Chondrocyte (in vitro differentiated cells): Measurements from ENCODE around the gene KCNQ2. TPM values are rescaled to one million over a fixed set of nuclear protein-coding genes. Genes with fewer than 3 reads are reported as not detected.
A peak's percentile ranks its signal among the peaks of the same experiment; 100 is the strongest.

Source experiments
- DNase-seq: peaks from one replicate; pipeline ENCODE4 v3.0.0; 2021; ENCODE audit warnings: mixed read lengths, low spot score
- H3K27ac Mint-ChIP-seq: one replicate; pipeline ENCODE4 v1.8.0; 2021; ENCODE audit warnings: mild to moderate bottlenecking, moderate library complexity, mixed read lengths; ENCODE audit not compliant: unreplicated experiment
- H3K27me3 Mint-ChIP-seq: 2 replicates; pipeline ENCODE4 v1.8.0; 2021; ENCODE audit warnings: low read depth, mixed read lengths
- H3K36me3 Mint-ChIP-seq: 2 replicates; pipeline ENCODE4 v1.8.0; 2021; ENCODE audit warnings: low read depth, mixed read lengths
- H3K4me1 Mint-ChIP-seq: 2 replicates; pipeline ENCODE4 v1.8.0; 2021; ENCODE audit warnings: low read depth, mild to moderate bottlenecking, mixed read lengths
- H3K4me3 Mint-ChIP-seq: one replicate; pipeline ENCODE4 v1.8.0; 2021; ENCODE audit warnings: mild to moderate bottlenecking, moderate library complexity, mixed read lengths; ENCODE audit not compliant: unreplicated experiment
- H3K9me3 Mint-ChIP-seq: 2 replicates; pipeline ENCODE4 v1.8.0; 2021; ENCODE audit warnings: low read depth, mixed read lengths
- total RNA-seq: library from RNA; stranded (reverse); gene quantifications from 3 replicates; pipeline ENCODE4 v1.2.1, GENCODE V29; 2021
- TF ChIP-seq, protein P1 (sequence below): fragments of 200-600 bp; sonication (generic); IDR thresholded peaks from 2 replicates; pipeline ENCODE4 v1.5.0; 2021; ENCODE audit warnings: antibody characterized with exemption, mild to moderate bottlenecking, moderate library complexity

Gene KCNQ2
- total RNA-seq, 1 donor from 2014 or later, result not detected

DNA sequence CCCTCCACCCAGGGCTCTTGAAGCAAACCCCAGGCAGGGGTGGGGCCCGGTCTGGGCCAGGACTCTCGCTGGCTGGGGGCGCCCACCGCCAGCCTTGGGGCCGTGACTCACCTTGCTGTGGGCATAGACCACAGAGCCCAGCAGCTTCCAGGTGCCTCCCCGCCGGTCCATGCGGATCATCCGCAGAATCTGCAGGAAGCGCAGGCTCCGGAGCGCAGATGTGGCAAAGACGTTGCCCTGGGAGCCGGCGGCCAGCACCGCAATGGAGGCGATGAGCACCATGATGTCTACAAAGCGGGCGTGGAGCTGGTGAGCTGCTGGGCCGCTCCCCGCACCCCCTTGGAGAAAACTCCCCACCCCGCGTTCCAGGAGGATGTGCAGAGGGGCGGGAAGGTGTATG, 27.9 kb downstream of the KCNQ2 start:
- DNase-seq, result no peak
- no peak overlapping the region for H3K27ac Mint-ChIP-seq
- no peak overlapping the region for H3K4me3 Mint-ChIP-seq
- H3K36me3 Mint-ChIP-seq, result no peaks in the 10 kb centered on the region
- peaks cover 17% of the 10 kb centered on the region for H3K27me3 Mint-ChIP-seq
- H3K9me3 Mint-ChIP-seq, result no peaks in the 10 kb centered on the region
- H3K4me1 Mint-ChIP-seq, result no peaks in the 10 kb centered on the region
- TF ChIP-seq, protein P1, sequence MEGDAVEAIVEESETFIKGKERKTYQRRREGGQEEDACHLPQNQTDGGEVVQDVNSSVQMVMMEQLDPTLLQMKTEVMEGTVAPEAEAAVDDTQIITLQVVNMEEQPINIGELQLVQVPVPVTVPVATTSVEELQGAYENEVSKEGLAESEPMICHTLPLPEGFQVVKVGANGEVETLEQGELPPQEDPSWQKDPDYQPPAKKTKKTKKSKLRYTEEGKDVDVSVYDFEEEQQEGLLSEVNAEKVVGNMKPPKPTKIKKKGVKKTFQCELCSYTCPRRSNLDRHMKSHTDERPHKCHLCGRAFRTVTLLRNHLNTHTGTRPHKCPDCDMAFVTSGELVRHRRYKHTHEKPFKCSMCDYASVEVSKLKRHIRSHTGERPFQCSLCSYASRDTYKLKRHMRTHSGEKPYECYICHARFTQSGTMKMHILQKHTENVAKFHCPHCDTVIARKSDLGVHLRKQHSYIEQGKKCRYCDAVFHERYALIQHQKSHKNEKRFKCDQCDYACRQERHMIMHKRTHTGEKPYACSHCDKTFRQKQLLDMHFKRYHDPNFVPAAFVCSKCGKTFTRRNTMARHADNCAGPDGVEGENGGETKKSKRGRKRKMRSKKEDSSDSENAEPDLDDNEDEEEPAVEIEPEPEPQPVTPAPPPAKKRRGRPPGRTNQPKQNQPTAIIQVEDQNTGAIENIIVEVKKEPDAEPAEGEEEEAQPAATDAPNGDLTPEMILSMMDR, result no peak

DNA sequence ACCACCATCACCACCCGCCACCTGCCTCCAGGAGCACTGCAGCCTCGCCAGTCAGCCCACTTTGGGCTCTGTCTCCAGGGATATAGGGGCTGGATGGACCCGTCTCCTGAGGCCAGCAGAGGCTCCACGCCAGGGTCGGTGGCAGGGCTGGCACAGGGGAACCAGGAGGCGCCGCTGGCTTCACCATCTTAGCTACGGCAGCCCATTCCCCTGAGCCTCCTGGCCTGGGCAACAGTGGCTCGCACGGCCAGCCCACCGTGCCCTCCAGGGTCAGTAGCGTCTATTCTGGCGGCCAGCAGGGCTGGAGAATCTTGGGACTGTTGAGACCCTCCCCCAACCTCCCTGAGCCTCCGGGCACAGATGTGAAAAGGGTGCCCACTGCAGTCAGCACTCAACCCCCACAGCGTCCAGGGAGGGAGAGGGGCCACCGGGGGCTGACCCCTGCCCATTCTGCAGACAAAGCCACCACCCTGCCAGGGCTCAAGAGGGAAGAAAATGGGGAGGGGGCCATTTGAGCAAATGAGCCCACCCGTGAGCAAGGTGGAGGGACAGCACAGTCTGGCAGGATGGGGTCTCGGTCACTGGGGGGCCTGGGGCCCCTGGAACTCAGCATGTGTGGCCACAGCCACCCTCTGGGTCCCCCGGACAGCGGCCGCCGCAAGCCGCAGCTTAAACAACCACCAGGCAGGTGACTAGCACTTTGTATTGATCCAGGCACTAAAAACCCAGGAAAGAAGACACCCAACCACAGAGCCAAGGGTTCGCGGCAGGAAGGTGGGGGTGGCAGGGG, 28.7 kb downstream of the KCNQ2 start:
- no peaks in the 10 kb centered on the region for H3K4me1 Mint-ChIP-seq
- no peak overlapping the region for H3K4me3 Mint-ChIP-seq
- H3K27ac Mint-ChIP-seq, result no peak overlapping the region
- TF ChIP-seq, protein P1, result no peak
- no peak for DNase-seq
- no peaks in the 10 kb centered on the region for H3K9me3 Mint-ChIP-seq
- no peaks in the 10 kb centered on the region for H3K36me3 Mint-ChIP-seq
- H3K27me3 Mint-ChIP-seq, result peaks cover 13% of the 10 kb centered on the region

DNA sequence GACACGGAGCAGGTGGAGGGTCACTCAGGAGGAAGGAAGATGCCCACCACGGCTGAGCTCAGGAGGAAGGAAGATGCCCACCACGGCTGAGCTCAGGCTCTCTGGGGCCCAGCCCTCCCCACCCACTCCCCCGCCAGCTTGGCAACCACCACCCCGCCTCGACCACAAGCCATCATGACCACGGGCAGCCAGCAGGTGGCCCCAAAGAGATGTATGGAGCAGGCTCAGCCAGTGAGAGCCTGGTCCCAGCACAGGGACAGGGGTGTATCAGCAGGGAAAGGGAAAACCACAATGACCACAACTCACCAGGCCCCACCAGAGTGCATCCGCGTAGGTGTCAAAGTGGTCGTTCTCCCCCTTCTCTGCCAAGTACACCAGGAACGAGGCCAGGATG, 30.4 kb downstream of the KCNQ2 start:
- TF ChIP-seq, protein P1, result peak; percentile 57
- Mint-ChIP-seq H3K36me3 (no peaks in the 10 kb centered on the region), H3K9me3 (no peaks in the 10 kb centered on the region), H3K27me3 (peaks cover 5% of the 10 kb centered on the region), H3K4me3 (no peak overlapping the region), H3K4me1 (no peaks in the 10 kb centered on the region), H3K27ac (no peak overlapping the region)
- no peak for DNase-seq

DNA sequence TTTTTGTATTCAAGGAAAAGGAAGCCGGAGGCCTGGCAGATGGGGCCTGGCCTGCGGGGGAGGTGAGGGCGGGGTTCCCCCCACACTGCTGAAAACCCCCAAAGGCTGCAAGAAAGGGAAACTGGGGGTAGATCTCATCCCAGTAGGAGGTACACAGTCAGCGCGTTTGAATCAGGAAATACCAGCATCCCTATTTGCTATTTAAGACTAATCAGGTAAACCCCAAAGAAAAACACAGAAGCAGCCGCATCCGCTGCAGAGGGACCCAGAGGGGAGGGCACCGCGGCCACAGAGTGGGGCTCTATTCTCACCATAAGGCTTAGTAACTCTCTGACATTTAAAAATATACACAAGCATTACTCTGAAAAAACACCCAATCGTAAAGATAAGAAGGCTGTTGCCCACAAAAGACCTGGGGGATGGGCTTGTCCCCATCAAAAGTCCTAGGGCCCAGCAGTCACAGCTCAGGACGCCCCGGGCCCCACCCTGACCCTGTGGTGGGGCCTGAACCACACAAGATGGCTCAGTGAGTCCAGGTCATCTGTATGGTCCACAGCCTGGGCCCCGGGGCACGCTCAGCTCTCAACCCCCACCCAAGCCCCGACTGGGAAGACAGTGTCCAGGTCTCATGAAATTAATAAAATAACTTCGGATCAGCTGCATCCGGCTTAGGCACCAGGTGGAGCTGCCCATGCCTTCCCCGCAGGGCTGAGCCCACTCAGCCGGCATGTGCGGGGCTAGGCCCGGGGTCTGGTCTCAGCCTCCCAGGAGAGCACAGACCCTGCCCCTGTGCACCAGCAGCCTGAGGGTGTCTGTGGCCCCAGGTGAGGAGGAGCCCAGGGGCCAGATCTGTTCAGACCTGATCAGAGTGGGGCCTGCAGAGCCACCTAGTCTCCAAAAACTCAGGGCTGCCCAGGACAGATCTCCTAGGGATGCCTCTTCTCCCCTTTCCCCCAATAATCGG, 31.0 kb downstream of the KCNQ2 start:
- Mint-ChIP-seq H3K9me3 (no peaks in the 10 kb centered on the region), H3K4me3 (no peak overlapping the region)

More for the DNA sequence above, 31.0 kb downstream of the KCNQ2 start:
- Mint-ChIP-seq H3K4me1 (no peaks in the 10 kb centered on the region), H3K27me3 (peaks cover 5% of the 10 kb centered on the region), H3K27ac (no peak overlapping the region), H3K36me3 (no peaks in the 10 kb centered on the region)
- DNase-seq, result no peak
- TF ChIP-seq, protein P1, result no peak
